ENCODE results near the gene IL27RA.
"Not testable (repeated sequence)": the region's sequence is repeated elsewhere in the genome, so short reads cannot be mapped to it uniquely, and the experiment has no call there.

GRCh38 chr19:14047866-14048265 is 16.3 kb downstream of the IL27RA start:
- not testable (repeated sequence) for TF ChIP-seq CTCF (IDR thresholded peaks at IDR 0.05); POLR2AphosphoS5 (IDR thresholded peaks at IDR 0.05; ENCODE audit: insufficient read depth in 1 of 2, low read depth in 1 of 2)

Data from vagina (tissue), 2 donors.